Activated CD8-positive, alpha-beta memory T cell treated with anti-CD3 and anti-CD28 coated beads, Interleukin-2, amount 10 ng/mL, durations not matched to agents 7 days and 5 days (primary cell): ENCODE results near the gene SLC38A2. TPM values are rescaled to one million over a fixed set of nuclear protein-coding genes. Genes with fewer than 3 reads are reported as not detected.

Source experiments
- ATAC-seq: fragments of 150-1000 bp; cut with Tn5 transposase; one replicate; pipeline ENCODE4 v1.10.0; 2021; ENCODE audit warnings: moderate library complexity
- CTCF ChIA-PET: fragments of 350-600 bp; sonication (Branson Sonifier 250); formaldehyde crosslinking; loops from one replicate; lab custom pipeline; 2021; ENCODE audit warnings: antibody characterized with exemption; lab: Charles Lee
- DNase-seq: peaks from one replicate; pipeline ENCODE4 v3.0.0-alpha.2; 2020
- H3K27ac Mint-ChIP-seq: one replicate; pipeline ENCODE4 v1.8.0; 2021; ENCODE audit warnings: mild to moderate bottlenecking, mixed read lengths
- H3K27me3 Mint-ChIP-seq: one replicate; pipeline ENCODE4 v1.8.0; 2021; ENCODE audit warnings: mixed read lengths
- H3K36me3 Mint-ChIP-seq: one replicate; pipeline ENCODE4 v1.8.0; 2021; ENCODE audit warnings: mild to moderate bottlenecking, mixed read lengths
- H3K4me1 Mint-ChIP-seq: one replicate; pipeline ENCODE4 v1.8.0; 2021; ENCODE audit warnings: mixed read lengths
- H3K4me3 Mint-ChIP-seq: one replicate; pipeline ENCODE4 v1.8.0; 2021; ENCODE audit warnings: mild to moderate bottlenecking, moderate library complexity, mixed read lengths
- H3K9me3 Mint-ChIP-seq: one replicate; pipeline ENCODE4 v1.8.0; 2022; ENCODE audit warnings: low read depth, mixed read lengths
- total RNA-seq, 2 experiments: library from RNA; stranded (reverse); gene quantifications; one replicate each; pipeline ENCODE4 v1.2.3, GENCODE V29; 2021

The SLC38A2 gene
- total RNA-seq, 2 experiments from 2014 or later = 168 to 258 TPM

- no peak for DNase-seq
- H3K36me3 Mint-ChIP-seq = peaks cover 70% of the 10 kb centered on the region
- H3K4me1 Mint-ChIP-seq = peaks cover 67% of the 10 kb centered on the region
- peak overlapping the region; percentile 96 for H3K4me3 Mint-ChIP-seq
- H3K9me3 Mint-ChIP-seq = no peaks in the 10 kb centered on the region
- H3K27me3 Mint-ChIP-seq = peaks cover 2% of the 10 kb centered on the region
- ATAC-seq = no peak
- CTCF ChIA-PET = no interaction called here
- peak overlapping the region; percentile 99 for H3K27ac Mint-ChIP-seq
These were observed 3.5 kb downstream of the SLC38A2 start for GRCh38 chr12:46369095-46369473.

DNA sequence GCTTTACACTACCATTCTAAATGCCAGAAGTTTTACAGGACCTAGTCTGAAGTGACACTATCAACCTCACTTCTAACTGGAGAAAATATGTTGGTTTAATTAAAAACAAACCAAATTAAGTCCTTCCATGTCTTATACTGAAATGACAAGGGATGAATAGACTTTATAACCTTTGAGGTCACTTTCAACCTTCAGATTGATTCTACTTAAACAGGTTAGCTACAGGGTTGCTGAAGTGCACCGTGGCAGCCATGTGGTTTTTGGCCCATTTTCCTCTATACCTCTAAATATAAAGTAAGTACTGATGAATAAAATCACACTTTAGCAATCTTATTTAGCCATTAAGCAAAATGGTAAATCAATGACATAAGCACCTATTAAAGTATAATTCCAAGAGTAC lies 3.9 kb downstream of the SLC38A2 start:
- peaks cover 2% of the 10 kb centered on the region for H3K27me3 Mint-ChIP-seq
- CTCF ChIA-PET = no interaction called here
- H3K27ac Mint-ChIP-seq = peak overlapping the region; percentile 68
- peaks cover 74% of the 10 kb centered on the region for H3K36me3 Mint-ChIP-seq
- no peak for ATAC-seq
- no peaks in the 10 kb centered on the region for H3K9me3 Mint-ChIP-seq
- DNase-seq = no peak
- peaks cover 67% of the 10 kb centered on the region for H3K4me1 Mint-ChIP-seq
- peak overlapping the region; percentile 96 for H3K4me3 Mint-ChIP-seq

- Mint-ChIP-seq H3K9me3 (no peaks in the 10 kb centered on the region), H3K36me3 (peaks cover 79% of the 10 kb centered on the region), H3K4me1 (peaks cover 71% of the 10 kb centered on the region), H3K4me3 (peak overlapping the region; percentile 96), H3K27me3 (peaks cover 2% of the 10 kb centered on the region), H3K27ac (peak overlapping the region; percentile 68)
- DNase-seq (no peak), ATAC-seq (no peak)
- CTCF ChIA-PET = interaction anchor here (0.8 kb wide), 1 partner anchor 11 kb away, joined by 3 read pairs; no protein-coding TSS in a partner anchor
These were observed 4.4 kb downstream of the SLC38A2 start for GRCh38 chr12:46368138-46368537.

DNA sequence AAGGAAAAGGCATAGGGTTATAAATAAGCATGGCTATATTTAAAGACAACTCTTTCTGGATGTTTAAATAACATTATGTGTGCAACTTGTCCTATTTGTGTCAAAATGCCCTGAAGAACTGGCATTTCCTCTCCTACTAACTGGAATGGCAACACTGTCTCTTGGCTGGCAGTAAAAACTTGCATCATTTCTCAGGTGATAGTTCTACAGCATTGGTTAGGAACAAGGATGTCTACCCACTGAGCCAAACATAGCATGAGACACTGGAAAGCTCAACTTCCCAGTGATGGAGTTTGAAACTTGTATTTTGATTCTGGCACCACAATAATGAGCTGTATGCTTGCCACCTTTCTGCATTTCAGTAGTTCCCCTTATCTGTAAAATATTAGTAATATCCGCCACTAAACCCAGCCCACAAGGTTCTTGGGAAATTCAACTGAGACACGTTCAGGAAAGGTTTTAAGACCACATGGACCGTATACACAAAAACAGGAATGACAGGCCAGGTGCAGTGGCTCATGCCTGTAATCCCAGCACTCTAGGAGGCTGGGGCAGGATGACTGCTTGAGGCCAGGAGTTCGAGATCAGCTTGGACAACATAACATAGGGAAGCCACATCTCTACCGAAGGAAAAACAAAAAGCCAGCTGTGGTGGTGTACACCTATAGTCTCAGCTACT lies 5.1 kb downstream of the SLC38A2 start:
- peak overlapping the region; percentile 96 for H3K4me3 Mint-ChIP-seq
- H3K4me1 Mint-ChIP-seq = peaks cover 77% of the 10 kb centered on the region
- CTCF ChIA-PET = interaction anchor here (0.8 to 1.2 kb wide), 2 partner anchors 10 to 242 kb away, joined by 3 read pairs; no protein-coding TSS in a partner anchor
- peaks cover 85% of the 10 kb centered on the region for H3K36me3 Mint-ChIP-seq
- ATAC-seq (no peak), DNase-seq (no peak)
- peaks cover 2% of the 10 kb centered on the region for H3K27me3 Mint-ChIP-seq
- peak overlapping the region; percentile 68 for H3K27ac Mint-ChIP-seq
- H3K9me3 Mint-ChIP-seq = no peaks in the 10 kb centered on the region

DNA sequence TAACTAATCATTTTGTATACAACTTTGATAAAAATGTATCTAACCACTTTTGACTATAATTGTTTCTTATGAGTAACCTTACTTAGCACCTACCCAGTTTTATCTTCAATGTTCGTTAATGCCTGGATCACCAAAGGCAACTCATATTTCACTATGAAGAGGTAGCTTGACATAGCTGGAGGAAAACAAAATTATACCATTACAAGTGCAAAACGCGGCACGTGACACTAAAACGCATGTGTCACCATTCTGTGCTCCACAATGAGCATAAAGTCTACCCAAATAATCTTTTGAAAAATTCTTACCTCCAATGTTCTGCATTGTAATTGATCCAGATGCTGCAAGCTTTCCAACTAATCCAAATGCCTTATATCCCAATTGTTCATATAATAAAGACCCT lies 5.8 kb downstream of the SLC38A2 start:
- Mint-ChIP-seq H3K4me3 (no peak overlapping the region), H3K27ac (no peak overlapping the region), H3K27me3 (peaks cover 2% of the 10 kb centered on the region), H3K4me1 (peaks cover 83% of the 10 kb centered on the region), H3K9me3 (no peaks in the 10 kb centered on the region), H3K36me3 (peaks cover 89% of the 10 kb centered on the region)
- no peak for ATAC-seq
- CTCF ChIA-PET = interaction anchor here (0.9 to 1.2 kb wide), 2 partner anchors 10 to 241 kb away, joined by 3 to 4 read pairs; no protein-coding TSS in a partner anchor
- DNase-seq = no peak

DNA sequence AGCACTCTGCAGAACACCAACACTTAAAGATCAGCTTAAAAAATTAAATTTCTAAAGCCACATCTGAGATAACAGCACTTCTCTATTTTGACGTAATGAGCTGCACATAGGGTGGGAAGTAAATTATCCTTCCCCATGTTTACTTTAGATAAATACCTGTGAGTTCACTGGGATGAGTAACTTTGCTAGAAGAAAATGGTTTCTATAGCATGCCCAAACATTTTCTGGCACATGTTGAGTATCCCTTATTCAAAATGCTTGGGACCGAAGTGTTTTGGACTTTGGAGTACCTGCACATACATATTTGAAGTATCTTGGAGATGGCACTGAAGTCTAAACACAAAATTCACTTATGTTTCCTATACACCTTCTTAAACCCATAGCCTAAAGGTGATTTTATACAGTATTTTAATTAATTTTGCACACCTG lies 6.6 kb downstream of the SLC38A2 start:
- Mint-ChIP-seq H3K4me1 (peaks cover 87% of the 10 kb centered on the region), H3K27me3 (no peaks in the 10 kb centered on the region), H3K4me3 (no peak overlapping the region), H3K9me3 (no peaks in the 10 kb centered on the region), H3K36me3 (peaks cover 89% of the 10 kb centered on the region), H3K27ac (peak overlapping the region; percentile 18)
- ATAC-seq (no peak), DNase-seq (no peak)
- CTCF ChIA-PET = interaction anchor here (0.9 kb wide), 1 partner anchor 9 kb away, joined by 4 read pairs; no protein-coding TSS in a partner anchor

DNA sequence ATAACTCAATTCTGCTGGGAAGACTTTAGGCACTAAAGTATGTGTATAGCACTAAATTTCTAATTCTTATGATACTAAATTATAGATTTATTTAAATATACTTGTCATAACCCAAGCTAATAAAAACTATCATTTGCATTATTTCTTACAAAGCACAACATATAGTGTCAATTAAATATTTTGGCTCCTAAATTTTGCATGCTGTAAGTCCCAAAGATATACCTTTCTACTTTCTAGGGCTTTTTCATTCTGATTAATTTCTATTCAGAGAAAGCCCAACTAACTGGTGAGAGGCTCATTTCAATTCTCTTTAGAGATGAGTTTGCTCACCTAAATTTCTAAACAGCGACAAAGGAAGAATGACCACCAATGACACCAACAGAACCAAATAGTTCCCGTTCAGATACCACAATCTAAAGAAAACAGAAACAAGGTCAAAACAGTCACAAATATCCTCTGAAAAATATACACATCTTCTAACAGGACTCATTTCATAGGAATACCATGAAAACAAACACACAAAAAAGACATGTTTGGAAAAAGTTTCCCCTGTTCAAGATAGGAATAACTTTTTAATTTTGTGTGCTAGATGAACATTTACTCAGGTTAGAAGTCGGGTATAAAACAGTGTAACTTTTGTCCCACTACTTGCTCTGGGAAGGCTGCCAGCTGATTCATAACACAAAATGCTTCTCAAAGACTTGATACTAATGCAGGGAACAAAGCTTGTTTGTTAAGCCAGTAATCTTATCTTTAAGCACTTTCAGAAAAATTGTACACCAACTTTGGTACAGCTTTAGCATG lies 7.6 kb downstream of the SLC38A2 start:
- no peaks in the 10 kb centered on the region for H3K27me3 Mint-ChIP-seq
- DNase-seq (no peak), ATAC-seq (no peak)
- CTCF ChIA-PET = no interaction called here
- H3K36me3 Mint-ChIP-seq = peaks cover 87% of the 10 kb centered on the region
- H3K4me1 Mint-ChIP-seq = peaks cover 82% of the 10 kb centered on the region
- H3K4me3 Mint-ChIP-seq = no peak overlapping the region
- H3K9me3 Mint-ChIP-seq = no peaks in the 10 kb centered on the region
- H3K27ac Mint-ChIP-seq = peak overlapping the region; percentile 42

DNA sequence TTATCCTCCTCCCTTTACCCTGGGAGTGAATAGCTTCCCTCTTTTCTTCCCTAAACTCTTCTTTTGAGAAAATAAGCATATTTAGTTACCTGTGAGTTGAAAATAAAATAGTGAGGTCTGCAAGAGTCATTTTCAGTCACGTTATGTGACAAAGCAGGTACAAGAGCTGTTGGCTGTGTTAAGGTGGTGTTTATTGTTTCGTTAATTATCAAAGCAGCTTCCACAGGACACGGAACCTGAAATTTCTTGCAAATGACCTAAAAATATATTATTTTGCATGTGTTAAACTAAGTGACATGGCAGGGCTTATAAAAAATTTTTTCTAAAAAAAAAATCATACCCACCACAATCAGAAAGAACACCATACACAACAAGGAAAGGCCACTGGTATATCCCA lies 8.3 kb downstream of the SLC38A2 start:
- DNase-seq = no peak
- ATAC-seq = no peak
- Mint-ChIP-seq H3K27ac (no peak overlapping the region), H3K36me3 (peaks cover 87% of the 10 kb centered on the region), H3K4me3 (no peak overlapping the region), H3K27me3 (no peaks in the 10 kb centered on the region), H3K9me3 (no peaks in the 10 kb centered on the region), H3K4me1 (peaks cover 75% of the 10 kb centered on the region)
- CTCF ChIA-PET = no interaction called here

DNA sequence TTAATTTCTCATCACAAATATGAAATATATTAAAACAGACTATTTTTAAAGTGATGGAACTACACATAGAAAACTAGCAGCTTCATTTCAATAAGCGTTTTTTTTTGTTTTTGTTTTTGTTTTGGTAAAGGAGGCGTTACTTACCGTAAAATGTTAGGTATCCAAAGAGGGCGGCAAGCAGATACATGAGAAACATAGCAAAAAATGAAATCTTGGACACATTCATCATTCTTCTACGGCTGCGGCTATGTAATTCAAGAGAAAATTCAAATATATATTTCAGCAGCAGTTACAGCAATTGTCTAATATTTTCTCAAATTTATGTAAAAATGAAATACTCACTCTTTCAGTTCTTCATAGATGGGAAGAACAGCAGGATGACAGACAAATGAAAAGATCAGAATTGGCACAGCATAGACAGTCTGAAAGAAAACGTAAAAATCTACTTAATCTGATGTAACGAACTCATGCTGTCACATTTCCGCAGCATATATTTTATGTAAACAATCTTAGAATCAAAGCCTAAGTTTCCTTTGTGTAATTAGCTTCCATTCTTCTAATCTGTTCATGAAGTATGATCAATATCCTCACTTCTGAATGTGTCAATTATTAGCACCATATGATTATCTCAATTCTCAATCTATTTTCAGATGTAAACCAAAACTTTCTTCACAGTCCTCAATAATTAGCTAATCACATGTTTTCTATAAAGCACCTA lies 8.8 kb downstream of the SLC38A2 start:
- CTCF ChIA-PET = interaction anchor here (0.9 kb wide), 1 partner anchor 99 kb away, joined by 3 read pairs; no protein-coding TSS in a partner anchor
- Mint-ChIP-seq H3K27ac (no peak overlapping the region), H3K4me1 (peaks cover 70% of the 10 kb centered on the region), H3K36me3 (peaks cover 89% of the 10 kb centered on the region), H3K27me3 (no peaks in the 10 kb centered on the region), H3K4me3 (no peak overlapping the region), H3K9me3 (no peaks in the 10 kb centered on the region)
- DNase-seq (no peak), ATAC-seq (no peak)

- peak overlapping the region; percentile 67 for H3K27ac Mint-ChIP-seq
- ATAC-seq (no peak), DNase-seq (no peak)
- H3K36me3 Mint-ChIP-seq = peaks cover 84% of the 10 kb centered on the region
- no peaks in the 10 kb centered on the region for H3K27me3 Mint-ChIP-seq
- H3K9me3 Mint-ChIP-seq = no peaks in the 10 kb centered on the region
- CTCF ChIA-PET = interaction anchor here (0.9 kb wide), 1 partner anchor 100 kb away, joined by 3 read pairs; no protein-coding TSS in a partner anchor
- H3K4me3 Mint-ChIP-seq = no peak overlapping the region
- peaks cover 64% of the 10 kb centered on the region for H3K4me1 Mint-ChIP-seq
These were observed 9.5 kb downstream of the SLC38A2 start for GRCh38 chr12:46362895-46363581.

- no peaks in the 10 kb centered on the region for H3K9me3 Mint-ChIP-seq
- CTCF ChIA-PET = no interaction called here
- ATAC-seq (no peak), DNase-seq (no peak)
- peaks cover 70% of the 10 kb centered on the region for H3K36me3 Mint-ChIP-seq
- H3K4me3 Mint-ChIP-seq = no peak overlapping the region
- peaks cover 50% of the 10 kb centered on the region for H3K4me1 Mint-ChIP-seq
- no peaks in the 10 kb centered on the region for H3K27me3 Mint-ChIP-seq
- H3K27ac Mint-ChIP-seq = peak overlapping the region; percentile 40
These were observed 10.9 kb downstream of the SLC38A2 start for GRCh38 chr12:46361667-46362034.

- H3K9me3 Mint-ChIP-seq = no peaks in the 10 kb centered on the region
- no peaks in the 10 kb centered on the region for H3K27me3 Mint-ChIP-seq
- DNase-seq (no peak), ATAC-seq (peak; percentile 20)
- peak overlapping the region; percentile 35 for H3K27ac Mint-ChIP-seq
- CTCF ChIA-PET = no interaction called here
- H3K4me1 Mint-ChIP-seq = peaks cover 45% of the 10 kb centered on the region
- H3K36me3 Mint-ChIP-seq = peaks cover 67% of the 10 kb centered on the region
- H3K4me3 Mint-ChIP-seq = no peak overlapping the region
These were observed 11.5 kb downstream of the SLC38A2 start for GRCh38 chr12:46360908-46361666.
